Vagina (tissue), 2 donors: ENCODE results near the gene SV2B.

Experiments
- POLR2A ChIP-seq, 2 donors: fragments of 450-650 bp; IDR thresholded peaks; one replicate each; pipeline ENCODE4 v1.6.1; 2017; ENCODE audit warnings: antibody characterized with exemption in 2 of 2, mild to moderate bottlenecking in 2 of 2, moderate library complexity in 2 of 2
- POLR2AphosphoS5 ChIP-seq, 2 donors: sonication (generic); formaldehyde crosslinking; IDR thresholded peaks; one replicate each; pipeline ENCODE4 v1.9.0; 2017; ENCODE audit warnings: antibody characterized with exemption in 2 of 2, mild to moderate bottlenecking in 2 of 2, low read depth in 1 of 2; ENCODE audit not compliant: insufficient read depth in 1 of 2
- TF ChIP-seq, protein P1 (sequence below), 3 experiments: fragments of 450-650 bp in 2 of 3; fragments of 200-600 bp in 1 of 3; sonication (generic) in 1 of 3; IDR thresholded peaks; one replicate each; pipeline ENCODE4 v1.5.1; 2017 to 2019; ENCODE audit warnings: antibody characterized with exemption in 3 of 3, mild to moderate bottlenecking in 2 of 3, moderate library complexity in 2 of 3

DNA sequence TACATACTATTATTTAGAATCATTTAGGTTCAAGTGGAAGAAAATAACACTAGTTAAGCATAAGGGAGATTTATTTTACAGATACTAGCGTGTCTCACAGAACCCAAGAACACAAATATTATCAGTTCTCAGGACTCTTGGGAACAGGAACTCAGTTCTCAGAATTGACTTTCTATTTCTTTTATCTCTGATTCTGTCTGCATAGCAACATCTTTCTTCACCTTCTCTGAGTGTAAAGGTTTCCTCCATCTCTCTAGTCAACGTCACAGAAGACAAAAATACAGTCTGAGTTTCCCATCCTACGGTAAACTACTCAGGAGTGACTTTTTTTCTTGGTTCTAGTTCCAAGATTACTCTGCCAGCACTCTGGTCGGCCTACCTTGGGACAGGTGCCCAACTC, 220.0 kb downstream of the SV2B start:
- TF ChIP-seq, protein P1, sequence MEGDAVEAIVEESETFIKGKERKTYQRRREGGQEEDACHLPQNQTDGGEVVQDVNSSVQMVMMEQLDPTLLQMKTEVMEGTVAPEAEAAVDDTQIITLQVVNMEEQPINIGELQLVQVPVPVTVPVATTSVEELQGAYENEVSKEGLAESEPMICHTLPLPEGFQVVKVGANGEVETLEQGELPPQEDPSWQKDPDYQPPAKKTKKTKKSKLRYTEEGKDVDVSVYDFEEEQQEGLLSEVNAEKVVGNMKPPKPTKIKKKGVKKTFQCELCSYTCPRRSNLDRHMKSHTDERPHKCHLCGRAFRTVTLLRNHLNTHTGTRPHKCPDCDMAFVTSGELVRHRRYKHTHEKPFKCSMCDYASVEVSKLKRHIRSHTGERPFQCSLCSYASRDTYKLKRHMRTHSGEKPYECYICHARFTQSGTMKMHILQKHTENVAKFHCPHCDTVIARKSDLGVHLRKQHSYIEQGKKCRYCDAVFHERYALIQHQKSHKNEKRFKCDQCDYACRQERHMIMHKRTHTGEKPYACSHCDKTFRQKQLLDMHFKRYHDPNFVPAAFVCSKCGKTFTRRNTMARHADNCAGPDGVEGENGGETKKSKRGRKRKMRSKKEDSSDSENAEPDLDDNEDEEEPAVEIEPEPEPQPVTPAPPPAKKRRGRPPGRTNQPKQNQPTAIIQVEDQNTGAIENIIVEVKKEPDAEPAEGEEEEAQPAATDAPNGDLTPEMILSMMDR (IDR thresholded peaks at IDR 0.05), result no peak
- no peak for TF ChIP-seq POLR2AphosphoS5 (IDR thresholded peaks at IDR 0.05; ENCODE audit: insufficient read depth in 1 of 2, low read depth in 1 of 2)
- TF ChIP-seq POLR2A (IDR thresholded peaks at IDR 0.05), result no peak
